Retinal pigment epithelial cell (primary cell): Measurements from ENCODE around the gene RHO.

ENCODE experiments used
- DNase-seq: peaks from one replicate; pipeline ENCODE4 v3.0.0-alpha.2; 2010; ENCODE audit warnings: low read depth
- H3K4me3 ChIP-seq: 2 replicates; pipeline ENCODE4 v1.5.1; 2011; ENCODE audit warnings: mild to moderate bottlenecking, low read length, control low read depth, moderate library complexity
- CTCF ChIP-seq: conservative IDR thresholded peaks from 2 replicates; pipeline ENCODE4 v1.5.1; 2011; ENCODE audit warnings: low read depth, low read length, control low read depth, inconsistent platforms

The RHO gene

GRCh38 chr3:129561619-129562248, 33.3 kb downstream of the RHO start:
- DNase-seq = no peak
- no peak for TF ChIP-seq CTCF
- no peak overlapping the region for H3K4me3 ChIP-seq

- no peak for TF ChIP-seq CTCF
- DNase-seq = no peak
- H3K4me3 ChIP-seq = no peak overlapping the region
Measured at GRCh38 chr3:129562803-129563202, 34.4 kb downstream of the RHO start.

- no peak for DNase-seq
Measured at GRCh38 chr3:129563332-129563731, 34.9 kb downstream of the RHO start.

GRCh38 chr3:129563850-129564535, 35.6 kb downstream of the RHO start:
- TF ChIP-seq CTCF = no peak
- no peak overlapping the region for H3K4me3 ChIP-seq
- no peak for DNase-seq

More at GRCh38 chr3:129563332-129563731, 34.9 kb downstream of the RHO start:
- TF ChIP-seq CTCF = no peak
- H3K4me3 ChIP-seq = no peak overlapping the region

GRCh38 chr3:129564981-129565644, 36.7 kb downstream of the RHO start:
- no peak for DNase-seq
- H3K4me3 ChIP-seq = no peak overlapping the region
- no peak for TF ChIP-seq CTCF

- TF ChIP-seq CTCF = no peak
Measured at GRCh38 chr3:129565902-129566301, 37.5 kb downstream of the RHO start.

More at GRCh38 chr3:129565902-129566301, 37.5 kb downstream of the RHO start:
- no peak for DNase-seq
- no peak overlapping the region for H3K4me3 ChIP-seq
